H1 (cell line): ENCODE results near the gene KDM5A. TPM values are rescaled to one million over a fixed set of nuclear protein-coding genes. Genes with fewer than 3 reads are reported as not detected.

Source experiments
- CTCF ChIA-PET: fragments of 300-600 bp; sonication (Branson Sonifier 250); formaldehyde crosslinking; loops from one replicate; lab custom pipeline; 2021; ENCODE audit not compliant: partially characterized antibody; lab: Charles Lee
- POLR2A ChIA-PET: fragments of 300-600 bp; sonication (Branson Sonifier 250); formaldehyde crosslinking; loops from one replicate; lab custom pipeline; 2021; ENCODE audit warnings: inconsistent platforms; ENCODE audit not compliant: partially characterized antibody; lab: Charles Lee
- DNase-seq, 2 experiments: peaks; one replicate each; pipeline versions ENCODE4 v3.0.0 to v3.0.0-alpha.2; 2010 to 2022; ENCODE audit warnings: low spot score in 2 of 2, low read depth in 1 of 2, mixed read lengths in 1 of 2
- FAIRE-seq: peaks from 2 replicates; lab custom pipeline; 2011; peaks lifted over from hg19 to GRCh38; lab: Jason Lieb, UNC
- H2AFZ ChIP-seq: 2 replicates; pipeline ENCODE4 v1.8.1; 2012; ENCODE audit warnings: low read length, inconsistent platforms
- H2AK5ac ChIP-seq: 2 replicates; pipeline ENCODE4 v1.6.1; 2013; ENCODE audit warnings: low read depth, low read length
- H2BK120ac ChIP-seq: replicated peaks from 2 replicates; pipeline ENCODE3; 2013; ENCODE audit warnings: low read depth, low read length, inconsistent platforms
- H2BK12ac ChIP-seq: 2 replicates; pipeline ENCODE4 v1.6.1; 2013; ENCODE audit warnings: low read depth, low read length
- H2BK15ac ChIP-seq: 2 replicates; pipeline ENCODE4 v1.6.1; 2013; ENCODE audit warnings: low read length
- H2BK20ac ChIP-seq: 2 replicates; pipeline ENCODE4 v1.6.1; 2013; ENCODE audit warnings: low read length
- H2BK5ac ChIP-seq: 2 replicates; pipeline ENCODE4 v1.6.1; 2013; ENCODE audit warnings: low read depth, low read length
- H3K14ac ChIP-seq: 2 replicates; pipeline ENCODE4 v1.6.1; 2013; ENCODE audit warnings: inconsistent platforms; ENCODE audit not compliant: insufficient read length
- H3K18ac ChIP-seq: 2 replicates; pipeline ENCODE4 v1.6.1; 2013; ENCODE audit warnings: low read length; ENCODE audit errors: extremely low read depth
- H3K23ac ChIP-seq: 2 replicates; pipeline ENCODE4 v1.6.1; 2013; ENCODE audit warnings: inconsistent platforms; ENCODE audit not compliant: insufficient read length
- H3K23me2 ChIP-seq: 2 replicates; pipeline ENCODE4 v1.6.1; 2013; ENCODE audit warnings: low read depth, low read length
- H3K27ac ChIP-seq: 2 replicates; pipeline ENCODE4 v1.6.1; 2011; ENCODE audit warnings: low read depth, low read length, inconsistent platforms
- H3K27me3 ChIP-seq, 4 experiments: replicated peaks in 1 of 4; 1 replicate in 1 of 4; 2 replicates in 3 of 4; pipeline versions ENCODE4 v1.6.1 to v1.8.1; 2011 to 2013; ENCODE audit warnings: low read length in 3 of 4, mild to moderate bottlenecking in 3 of 4, inconsistent platforms in 2 of 4, mixed read lengths in 2 of 4, moderate library complexity in 1 of 4; ENCODE audit not compliant: control insufficient read depth in 3 of 4, insufficient read depth in 3 of 4; ENCODE audit errors: extremely low read depth in 1 of 4
- H3K36me3 ChIP-seq, 4 experiments: 2 replicates each; pipeline versions ENCODE4 v1.6.1 to v1.8.1; 2011 to 2013; ENCODE audit warnings: mild to moderate bottlenecking in 4 of 4, low read length in 3 of 4, moderate library complexity in 2 of 4, control low read depth in 1 of 4, inconsistent platforms in 1 of 4; ENCODE audit not compliant: insufficient read depth in 4 of 4, control insufficient read depth in 2 of 4
- H3K4ac ChIP-seq: replicated peaks from 2 replicates; pipeline ENCODE3; 2013; ENCODE audit warnings: low read length, low read depth, mixed read lengths, inconsistent platforms; ENCODE audit not compliant: insufficient read length
- H3K4me1 ChIP-seq, 4 experiments: replicated peaks in 1 of 4; 1 replicate in 1 of 4; 2 replicates in 3 of 4; pipeline versions ENCODE4 v1.6.1 to v1.8.1; 2011 to 2013; ENCODE audit warnings: low read length in 3 of 4, inconsistent platforms in 2 of 4, mixed read lengths in 1 of 4; ENCODE audit not compliant: insufficient read depth in 4 of 4, control insufficient read depth in 3 of 4
- H3K4me2 ChIP-seq, 2 experiments: 2 replicates each; pipeline versions ENCODE4 v1.6.1 to v1.8.1; 2011 to 2013; ENCODE audit warnings: low read depth in 2 of 2, low read length in 2 of 2, control low read depth in 1 of 2, inconsistent platforms in 1 of 2, mild to moderate bottlenecking in 1 of 2; ENCODE audit not compliant: insufficient read depth in 1 of 2
- H3K4me3 ChIP-seq, 4 experiments: fragments of 200-600, 300-600 bp in 1 of 4; sonication (generic), shearing (Covaris generic), sonication (Bioruptor Twin) in 1 of 4; 2 replicates each; pipeline versions ENCODE4 v1.5.1 to v1.8.1; 2011 to 2016; ENCODE audit warnings: low read length in 4 of 4, low read depth in 3 of 4, control low read depth in 2 of 4, inconsistent platforms in 2 of 4, mild to moderate bottlenecking in 2 of 4, mixed read lengths in 1 of 4, moderate library complexity in 1 of 4; ENCODE audit not compliant: insufficient read depth in 2 of 4; ENCODE audit errors: extremely low read depth in 1 of 4
- H3K56ac ChIP-seq: replicated peaks from 2 replicates; pipeline ENCODE3; 2013; ENCODE audit warnings: low read depth, mild to moderate bottlenecking, mixed read lengths, low read length, inconsistent platforms; ENCODE audit not compliant: insufficient read length
- H3K79me1 ChIP-seq: 2 replicates; pipeline ENCODE4 v1.6.1; 2013; ENCODE audit warnings: low read depth, low read length, control low read depth
- H3K79me2 ChIP-seq, 2 experiments: 2 replicates each; pipeline versions ENCODE4 v1.6.1 to v1.8.1; 2012 to 2013; ENCODE audit warnings: low read length in 2 of 2, mild to moderate bottlenecking in 2 of 2, inconsistent platforms in 1 of 2; ENCODE audit not compliant: insufficient read depth in 2 of 2, control insufficient read depth in 1 of 2
- H3K9ac ChIP-seq, 4 experiments: replicated peaks in 1 of 4; 1 replicate in 1 of 4; 2 replicates in 3 of 4; pipeline versions ENCODE4 v1.6.1 to v1.8.1; 2011 to 2013; ENCODE audit warnings: low read depth in 3 of 4, low read length in 3 of 4, control low read depth in 2 of 4, mild to moderate bottlenecking in 2 of 4, moderate library complexity in 2 of 4, inconsistent platforms in 1 of 4; ENCODE audit errors: extremely low read depth in 1 of 4
- H3K9me3 ChIP-seq, 2 experiments: 2 replicates each; pipeline versions ENCODE4 v1.6.1 to v1.8.1; 2012 to 2013; ENCODE audit warnings: mild to moderate bottlenecking in 2 of 2, moderate library complexity in 2 of 2, control low read depth in 1 of 2, inconsistent platforms in 1 of 2, low read depth in 1 of 2, low read length in 1 of 2, mixed read lengths in 1 of 2; ENCODE audit not compliant: insufficient read depth in 2 of 2
- H4K20me1 ChIP-seq, 2 experiments: replicated peaks in 1 of 2; 2 replicates each; pipeline versions ENCODE3 to v1.8.1; 2011 to 2013; ENCODE audit warnings: inconsistent platforms in 2 of 2, low read length in 2 of 2, mild to moderate bottlenecking in 1 of 2; ENCODE audit not compliant: insufficient read depth in 2 of 2, control insufficient read depth in 1 of 2
- H4K5ac ChIP-seq: 2 replicates; pipeline ENCODE4 v1.6.1; 2013; ENCODE audit warnings: low read length, low read depth, mixed read lengths, inconsistent platforms; ENCODE audit not compliant: insufficient read length
- H4K8ac ChIP-seq: 2 replicates; pipeline ENCODE4 v1.8.0; 2013; ENCODE audit warnings: mild to moderate bottlenecking, moderate library complexity, low read length, inconsistent platforms; ENCODE audit not compliant: insufficient read depth; ENCODE audit errors: extremely low read depth
- H4K91ac ChIP-seq: replicated peaks from 2 replicates; pipeline ENCODE3; 2013; ENCODE audit warnings: low read length, mixed read lengths, inconsistent platforms; ENCODE audit not compliant: insufficient read length
- ASH2L ChIP-seq: fragments of 200-600, 300-600 bp; sonication (generic); IDR thresholded peaks from one replicate; pipeline ENCODE4 v1.7.1; 2017; ENCODE audit warnings: low read length
- BCL11A ChIP-seq, 2 experiments: IDR thresholded peaks; one replicate each; pipeline ENCODE4 v1.6.1; 2011; ENCODE audit warnings: low read depth in 2 of 2, low read length in 2 of 2, mild to moderate bottlenecking in 2 of 2
- CHD1 ChIP-seq: IDR thresholded peaks from 2 replicates; pipeline ENCODE4 v1.6.1; 2012; ENCODE audit warnings: low read depth, low read length, improper control_type of control experiment
- E2F6 ChIP-seq: IDR thresholded peaks from 2 replicates; pipeline ENCODE4 v1.6.1; 2012; ENCODE audit warnings: inconsistent platforms
- GABPA ChIP-seq: IDR thresholded peaks from 2 replicates; pipeline ENCODE4 v1.6.1; 2011; ENCODE audit warnings: mild to moderate bottlenecking, low read length, moderate library complexity, borderline replicate concordance; ENCODE audit not compliant: insufficient read depth
- GTF2F1 ChIP-seq: IDR thresholded peaks from 2 replicates; pipeline ENCODE4 v1.6.1; 2012; ENCODE audit warnings: low read depth, low read length, improper control_type of control experiment, borderline replicate concordance
- JUN ChIP-seq: IDR thresholded peaks from 2 replicates; pipeline ENCODE4 v1.6.1; 2011; ENCODE audit warnings: low read depth, mild to moderate bottlenecking, improper control_type of control experiment, low read length
- KDM1A ChIP-seq: fragments of 200-600, 300-600 bp; sonication (generic); IDR thresholded peaks from 2 replicates; pipeline ENCODE4 v1.7.1; 2016; ENCODE audit warnings: mild to moderate bottlenecking, low read length, borderline replicate concordance
- NANOG ChIP-seq: IDR thresholded peaks from 2 replicates; pipeline ENCODE4 v1.6.1; 2011; ENCODE audit warnings: low read length, low read depth, mild to moderate bottlenecking, inconsistent platforms; ENCODE audit not compliant: insufficient read depth, poor library complexity, severe bottlenecking
- PHF8 ChIP-seq: fragments of 200-600 bp; sonication (generic); conservative IDR thresholded peaks from 2 replicates; pipeline ENCODE4 v1.7.1; 2012; ENCODE audit warnings: low read depth, mild to moderate bottlenecking, inconsistent platforms, low read length, moderate library complexity
- POLR2A ChIP-seq, 2 experiments: IDR thresholded peaks; 1 replicate in 1 of 2; 2 replicates in 1 of 2; pipeline ENCODE4 v1.6.1; 2011; ENCODE audit warnings: low read depth in 2 of 2, low read length in 2 of 2, mild to moderate bottlenecking in 2 of 2; ENCODE audit errors: control extremely low read depth in 1 of 2
- POLR2AphosphoS5 ChIP-seq: IDR thresholded peaks from 2 replicates; pipeline ENCODE4 v1.6.1; 2011; ENCODE audit warnings: low read depth, low read length
- SIN3A ChIP-seq, 2 experiments: IDR thresholded peaks in 1 of 2; conservative IDR thresholded peaks in 1 of 2; 2 replicates each; pipeline ENCODE4 v1.6.1; 2011 to 2012; ENCODE audit warnings: low read length in 2 of 2, improper control_type of control experiment in 1 of 2, low read depth in 1 of 2, mild to moderate bottlenecking in 1 of 2
- SIX5 ChIP-seq: IDR thresholded peaks from 2 replicates; pipeline ENCODE4 v1.6.1; 2011; ENCODE audit warnings: mild to moderate bottlenecking, low read depth, low read length
- SP2 ChIP-seq: IDR thresholded peaks from 2 replicates; pipeline ENCODE4 v1.6.1; 2012; ENCODE audit warnings: mild to moderate bottlenecking, low read length, inconsistent platforms
- WGBS, 2 experiments: shearing (Covaris generic) in 1 of 2; methylation state at CpG; one replicate each; pipeline versions ENCODE4 v1.1.6 to v1.1.7; 2013 to 2015; ENCODE audit warnings: low lambda C conversion rate in 2 of 2, mixed read lengths in 2 of 2, inconsistent platforms in 1 of 2, low coverage in 1 of 2, missing lambda C conversion rate in 1 of 2; ENCODE audit not compliant: insufficient replicate concordance in 2 of 2, insufficient coverage in 1 of 2, insufficient read length in 1 of 2; ENCODE audit errors: extremely low coverage in 1 of 2, missing lambda C conversion rate in 1 of 2; 5-methylcytosine and 5-hydroxymethylcytosine counted together
- polyA plus RNA-seq, 7 experiments: library from polyadenylated mRNA; depleted of rRNA in 3 of 7; stranded (reverse) in 5 of 7; unstranded in 2 of 7; fragments of >200 nt in 5 of 7; fragments of 200-250 nt in 2 of 7; gene quantifications; 1 replicate in 5 of 7; 2 replicates in 1 of 7; 4 replicates in 1 of 7; pipeline versions ENCODE4 v1.2.1 to v1.2.3, GENCODE V29; 2011 to 2013; ENCODE audit warnings: missing spikeins in 2 of 7, mixed read lengths in 2 of 7
- total RNA-seq: library from RNA; stranded (reverse); fragmentation: NEBNext Ultra II Directional; extraction: Animal tissue kit (Norgen Biotek cat#: 25700); gene quantifications from 2 replicates; pipeline ENCODE4 v1.2.1, GENCODE V29; 2021

Gene KDM5A
- total and polyA plus RNA-seq, 2 of the 8 experiments (the other 6 are each of a cell fraction or from before 2014, with no cell fraction given) = 6.3 to 36.9 TPM

GRCh38 chr12:337039-337438, 52.1 kb downstream of the KDM5A start:
- no peak overlapping the region for H3K27ac ChIP-seq
- DNase-seq = no peak
- no peaks in the 10 kb centered on the region for H3K4me1 ChIP-seq
- no peak overlapping the region for H4K5ac ChIP-seq
- no peak overlapping the region for H2BK12ac ChIP-seq
- H3K79me1 ChIP-seq = no peaks in the 10 kb centered on the region
- H3K9me3 ChIP-seq = no peaks in the 10 kb centered on the region
- no peaks in the 10 kb centered on the region for H3K79me2 ChIP-seq
- H4K8ac ChIP-seq = no peak overlapping the region
- H3K27me3 ChIP-seq = no peaks in the 10 kb centered on the region
- ChIA-PET CTCF (no interaction called here), POLR2A (no interaction called here)
- H4K20me1 ChIP-seq = no peaks in the 10 kb centered on the region
- H3K9ac ChIP-seq = no peak overlapping the region
- no peak overlapping the region for H3K4ac ChIP-seq
- H3K18ac ChIP-seq = no peak overlapping the region
- H2AK5ac ChIP-seq = no peak overlapping the region
- H3K23me2 ChIP-seq = no peaks in the 10 kb centered on the region
- no peak overlapping the region for H2BK120ac ChIP-seq
- no peak overlapping the region for H3K4me2 ChIP-seq
- no peak overlapping the region for H2BK20ac ChIP-seq
- no peak overlapping the region for H3K23ac ChIP-seq
- H2BK5ac ChIP-seq = no peak overlapping the region
- FAIRE-seq = no peak
- no peak overlapping the region for H2AFZ ChIP-seq
- H3K56ac ChIP-seq = no peak overlapping the region
- H4K91ac ChIP-seq = no peak overlapping the region
- WGBS, 2 experiments = 91% methylated on average over 6 of the region's 6 CpGs; no CpG with 5 or more reads in 1 of the 2 experiments
- H2BK15ac ChIP-seq = no peak overlapping the region
- no peak overlapping the region for H3K4me3 ChIP-seq
- H3K36me3 ChIP-seq = peaks cover 8 to 25% (median 13%) of the 10 kb centered on the region in 4 experiments; a peak in 6 of 8 replicates
- no peak overlapping the region for H3K14ac ChIP-seq
- TF ChIP-seq POLR2A (IDR thresholded peaks at IDR 0.05; ENCODE audit: control extremely low read depth in 1 of 2, low read depth in 2 of 2, low read length in 2 of 2) (no peak), POLR2AphosphoS5 (no peak), SP2 (no peak), SIN3A (conservative IDR thresholded peaks at IDR 0.05 in 1 of 2, IDR thresholded peaks at IDR 0.05 in 1 of 2; ENCODE audit: low read depth in 1 of 2, low read length in 2 of 2) (no peak), PHF8 (no peak), KDM1A (no peak), BCL11A (IDR thresholded peaks at IDR 0.05; ENCODE audit: low read depth in 2 of 2, low read length in 2 of 2) (no peak), JUN (no peak), E2F6 (no peak), GTF2F1 (no peak), SIX5 (no peak), GABPA (no peak), CHD1 (no peak), NANOG (no peak), ASH2L (no peak)
